Fibroblast of lung (primary cell): Measurements from ENCODE around the gene ZNF792.

Source experiments
- EZH2 ChIP-seq: IDR thresholded peaks from 2 replicates; pipeline ENCODE4 v1.5.1; 2012; ENCODE audit warnings: low read length, control low read depth, mild to moderate bottlenecking; ENCODE audit errors: missing control alignments
- TF ChIP-seq, protein P1 (sequence below), 2 donors: IDR thresholded peaks in 1 of 2; conservative IDR thresholded peaks in 1 of 2; 1 replicate in 1 of 2; 2 replicates in 1 of 2; pipeline ENCODE4 v1.5.1; 2011 to 2012; ENCODE audit warnings: low read length in 2 of 2, control low read depth in 1 of 2, inconsistent platforms in 1 of 2, low read depth in 1 of 2, mild to moderate bottlenecking in 1 of 2

DNA sequence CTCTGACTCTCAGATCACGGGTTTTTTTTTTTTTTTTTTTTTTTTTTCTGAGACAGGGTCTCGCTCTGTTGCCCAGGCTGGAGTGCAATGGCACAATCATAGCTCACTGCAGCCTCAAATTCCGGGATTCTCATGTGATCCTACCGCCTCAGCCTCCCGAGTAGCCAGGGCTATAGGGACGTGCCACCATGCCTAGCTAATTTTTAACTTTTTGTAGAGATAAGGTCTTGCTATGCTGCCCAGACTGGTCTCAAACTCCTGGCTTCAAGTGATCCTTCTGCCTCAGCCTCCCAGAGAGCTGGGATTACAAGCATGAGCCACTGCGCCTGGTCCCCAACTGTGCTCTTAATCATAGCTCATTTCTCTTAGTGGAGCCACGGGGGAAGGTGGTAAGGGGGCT is 31.5 kb upstream of the ZNF792 start:
- TF ChIP-seq, protein P1, sequence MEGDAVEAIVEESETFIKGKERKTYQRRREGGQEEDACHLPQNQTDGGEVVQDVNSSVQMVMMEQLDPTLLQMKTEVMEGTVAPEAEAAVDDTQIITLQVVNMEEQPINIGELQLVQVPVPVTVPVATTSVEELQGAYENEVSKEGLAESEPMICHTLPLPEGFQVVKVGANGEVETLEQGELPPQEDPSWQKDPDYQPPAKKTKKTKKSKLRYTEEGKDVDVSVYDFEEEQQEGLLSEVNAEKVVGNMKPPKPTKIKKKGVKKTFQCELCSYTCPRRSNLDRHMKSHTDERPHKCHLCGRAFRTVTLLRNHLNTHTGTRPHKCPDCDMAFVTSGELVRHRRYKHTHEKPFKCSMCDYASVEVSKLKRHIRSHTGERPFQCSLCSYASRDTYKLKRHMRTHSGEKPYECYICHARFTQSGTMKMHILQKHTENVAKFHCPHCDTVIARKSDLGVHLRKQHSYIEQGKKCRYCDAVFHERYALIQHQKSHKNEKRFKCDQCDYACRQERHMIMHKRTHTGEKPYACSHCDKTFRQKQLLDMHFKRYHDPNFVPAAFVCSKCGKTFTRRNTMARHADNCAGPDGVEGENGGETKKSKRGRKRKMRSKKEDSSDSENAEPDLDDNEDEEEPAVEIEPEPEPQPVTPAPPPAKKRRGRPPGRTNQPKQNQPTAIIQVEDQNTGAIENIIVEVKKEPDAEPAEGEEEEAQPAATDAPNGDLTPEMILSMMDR (conservative IDR thresholded peaks at IDR 0.05 in 1 of 2, IDR thresholded peaks at IDR 0.05 in 1 of 2; ENCODE audit: low read depth in 1 of 2, low read length in 2 of 2), result no peak
- no peak for TF ChIP-seq EZH2
